Measurements from ENCODE around the gene PDZRN3. TPM values are rescaled to one million over a fixed set of nuclear protein-coding genes. Genes with fewer than 3 reads are reported as not detected.

Gene PDZRN3
- total RNA-seq, 1 donor = 0.10 TPM

- Histone ChIP-seq H3K4me3 (ENCODE audit: low read length) (no peak overlapping the region), H3K27me3 (ENCODE audit: insufficient read depth, low read length) (no peaks in the 10 kb centered on the region), H3K9me3 (ENCODE audit: low read depth, low read length) (no peaks in the 10 kb centered on the region)
Observed at GRCh38 chr3:73542136-73542535, 82.6 kb downstream of the PDZRN3 start.

GRCh38 chr3:73540969-73541740 lies 83.6 kb downstream of the PDZRN3 start:
- H3K4me1 ChIP-seq (ENCODE audit: insufficient read depth, low read length) = no peaks in the 10 kb centered on the region
- H3K4me3 ChIP-seq (ENCODE audit: low read length) = no peak overlapping the region
- H3K27me3 ChIP-seq (ENCODE audit: insufficient read depth, low read length) = no peaks in the 10 kb centered on the region
- no peaks in the 10 kb centered on the region for H3K9me3 ChIP-seq (ENCODE audit: low read depth, low read length)

More at GRCh38 chr3:73542136-73542535, 82.6 kb downstream of the PDZRN3 start:
- no peaks in the 10 kb centered on the region for H3K4me1 ChIP-seq (ENCODE audit: insufficient read depth, low read length)

- Histone ChIP-seq H3K9me3 (ENCODE audit: low read depth, low read length) (no peaks in the 10 kb centered on the region), H3K4me3 (ENCODE audit: low read length) (no peak overlapping the region), H3K4me1 (ENCODE audit: insufficient read depth, low read length) (no peaks in the 10 kb centered on the region), H3K27me3 (ENCODE audit: insufficient read depth, low read length) (no peaks in the 10 kb centered on the region)
Observed at GRCh38 chr3:73538486-73538885, 86.3 kb downstream of the PDZRN3 start.

- Histone ChIP-seq H3K4me1 (ENCODE audit: insufficient read depth, low read length) (no peaks in the 10 kb centered on the region), H3K27me3 (ENCODE audit: insufficient read depth, low read length) (no peaks in the 10 kb centered on the region), H3K9me3 (ENCODE audit: low read depth, low read length) (no peaks in the 10 kb centered on the region), H3K4me3 (ENCODE audit: low read length) (no peak overlapping the region)
Observed at GRCh38 chr3:73536952-73537351, 87.8 kb downstream of the PDZRN3 start.

GRCh38 chr3:73536336-73536895 lies 88.3 kb downstream of the PDZRN3 start:
- Histone ChIP-seq H3K4me3 (ENCODE audit: low read length) (no peak overlapping the region), H3K27me3 (ENCODE audit: insufficient read depth, low read length) (no peaks in the 10 kb centered on the region), H3K9me3 (ENCODE audit: low read depth, low read length) (no peaks in the 10 kb centered on the region), H3K4me1 (ENCODE audit: insufficient read depth, low read length) (no peaks in the 10 kb centered on the region)

GRCh38 chr3:73535931-73536330 lies 88.8 kb downstream of the PDZRN3 start:
- H3K4me1 ChIP-seq (ENCODE audit: insufficient read depth, low read length) = no peaks in the 10 kb centered on the region
- no peaks in the 10 kb centered on the region for H3K9me3 ChIP-seq (ENCODE audit: low read depth, low read length)
- no peaks in the 10 kb centered on the region for H3K27me3 ChIP-seq (ENCODE audit: insufficient read depth, low read length)
- H3K4me3 ChIP-seq (ENCODE audit: low read length) = no peak overlapping the region

GRCh38 chr3:73535137-73535536 lies 89.6 kb downstream of the PDZRN3 start:
- H3K27me3 ChIP-seq (ENCODE audit: insufficient read depth, low read length) = no peaks in the 10 kb centered on the region
- H3K4me1 ChIP-seq (ENCODE audit: insufficient read depth, low read length) = no peaks in the 10 kb centered on the region
- no peak overlapping the region for H3K4me3 ChIP-seq (ENCODE audit: low read length)
- H3K9me3 ChIP-seq (ENCODE audit: low read depth, low read length) = no peaks in the 10 kb centered on the region

- Histone ChIP-seq H3K9me3 (ENCODE audit: low read depth, low read length) (no peaks in the 10 kb centered on the region), H3K4me1 (ENCODE audit: insufficient read depth, low read length) (no peaks in the 10 kb centered on the region), H3K4me3 (ENCODE audit: low read length) (no peak overlapping the region), H3K27me3 (ENCODE audit: insufficient read depth, low read length) (no peaks in the 10 kb centered on the region)
Observed at GRCh38 chr3:73530022-73530396, 94.7 kb downstream of the PDZRN3 start.

GRCh38 chr3:73529308-73530021 lies 95.3 kb downstream of the PDZRN3 start:
- Histone ChIP-seq H3K4me3 (ENCODE audit: low read length) (no peak overlapping the region), H3K27me3 (ENCODE audit: insufficient read depth, low read length) (no peaks in the 10 kb centered on the region), H3K4me1 (ENCODE audit: insufficient read depth, low read length) (no peaks in the 10 kb centered on the region)

GRCh38 chr3:73525591-73525990 lies 99.2 kb downstream of the PDZRN3 start:
- Histone ChIP-seq H3K4me1 (ENCODE audit: insufficient read depth, low read length) (no peaks in the 10 kb centered on the region), H3K4me3 (ENCODE audit: low read length) (no peak overlapping the region), H3K27me3 (ENCODE audit: insufficient read depth, low read length) (no peaks in the 10 kb centered on the region), H3K9me3 (ENCODE audit: low read depth, low read length) (no peaks in the 10 kb centered on the region)

More at GRCh38 chr3:73529308-73530021, 95.3 kb downstream of the PDZRN3 start:
- H3K9me3 ChIP-seq (ENCODE audit: low read depth, low read length) = no peaks in the 10 kb centered on the region

GRCh38 chr3:73523661-73524060 lies 101.1 kb downstream of the PDZRN3 start:
- H3K27me3 ChIP-seq (ENCODE audit: insufficient read depth, low read length) = no peaks in the 10 kb centered on the region
- no peak overlapping the region for H3K4me3 ChIP-seq (ENCODE audit: low read length)
- no peaks in the 10 kb centered on the region for H3K9me3 ChIP-seq (ENCODE audit: low read depth, low read length)
- no peaks in the 10 kb centered on the region for H3K4me1 ChIP-seq (ENCODE audit: insufficient read depth, low read length)

GRCh38 chr3:73521734-73522336 lies 102.9 kb downstream of the PDZRN3 start:
- no peaks in the 10 kb centered on the region for H3K4me1 ChIP-seq (ENCODE audit: insufficient read depth, low read length)
- no peaks in the 10 kb centered on the region for H3K27me3 ChIP-seq (ENCODE audit: insufficient read depth, low read length)
- no peaks in the 10 kb centered on the region for H3K9me3 ChIP-seq (ENCODE audit: low read depth, low read length)
- no peak overlapping the region for H3K4me3 ChIP-seq (ENCODE audit: low read length)

GRCh38 chr3:73520931-73521461 lies 103.7 kb downstream of the PDZRN3 start:
- no peaks in the 10 kb centered on the region for H3K27me3 ChIP-seq (ENCODE audit: insufficient read depth, low read length)
- no peaks in the 10 kb centered on the region for H3K9me3 ChIP-seq (ENCODE audit: low read depth, low read length)
- no peaks in the 10 kb centered on the region for H3K4me1 ChIP-seq (ENCODE audit: insufficient read depth, low read length)
- H3K4me3 ChIP-seq (ENCODE audit: low read length) = no peak overlapping the region

GRCh38 chr3:73516631-73517030 lies 108.1 kb downstream of the PDZRN3 start:
- no peaks in the 10 kb centered on the region for H3K4me1 ChIP-seq (ENCODE audit: insufficient read depth, low read length)
- H3K9me3 ChIP-seq (ENCODE audit: low read depth, low read length) = no peaks in the 10 kb centered on the region
- H3K4me3 ChIP-seq (ENCODE audit: low read length) = no peak overlapping the region
- no peaks in the 10 kb centered on the region for H3K27me3 ChIP-seq (ENCODE audit: insufficient read depth, low read length)

GRCh38 chr3:73513260-73513659 lies 111.5 kb downstream of the PDZRN3 start:
- Histone ChIP-seq H3K27me3 (ENCODE audit: insufficient read depth, low read length) (no peaks in the 10 kb centered on the region), H3K9me3 (ENCODE audit: low read depth, low read length) (no peaks in the 10 kb centered on the region), H3K4me1 (ENCODE audit: insufficient read depth, low read length) (no peaks in the 10 kb centered on the region), H3K4me3 (ENCODE audit: low read length) (no peak overlapping the region)

Data from mononuclear cell (primary cell).